ENCODE measurements around the gene SUPT5H. TPM values are rescaled to one million over a fixed set of nuclear protein-coding genes. Genes with fewer than 3 reads are reported as not detected.

Gene SUPT5H
- total and polyA plus RNA-seq, 2 of the 4 experiments (the other 2 are of a cell fraction): 75.3 to 116 TPM

DNA sequence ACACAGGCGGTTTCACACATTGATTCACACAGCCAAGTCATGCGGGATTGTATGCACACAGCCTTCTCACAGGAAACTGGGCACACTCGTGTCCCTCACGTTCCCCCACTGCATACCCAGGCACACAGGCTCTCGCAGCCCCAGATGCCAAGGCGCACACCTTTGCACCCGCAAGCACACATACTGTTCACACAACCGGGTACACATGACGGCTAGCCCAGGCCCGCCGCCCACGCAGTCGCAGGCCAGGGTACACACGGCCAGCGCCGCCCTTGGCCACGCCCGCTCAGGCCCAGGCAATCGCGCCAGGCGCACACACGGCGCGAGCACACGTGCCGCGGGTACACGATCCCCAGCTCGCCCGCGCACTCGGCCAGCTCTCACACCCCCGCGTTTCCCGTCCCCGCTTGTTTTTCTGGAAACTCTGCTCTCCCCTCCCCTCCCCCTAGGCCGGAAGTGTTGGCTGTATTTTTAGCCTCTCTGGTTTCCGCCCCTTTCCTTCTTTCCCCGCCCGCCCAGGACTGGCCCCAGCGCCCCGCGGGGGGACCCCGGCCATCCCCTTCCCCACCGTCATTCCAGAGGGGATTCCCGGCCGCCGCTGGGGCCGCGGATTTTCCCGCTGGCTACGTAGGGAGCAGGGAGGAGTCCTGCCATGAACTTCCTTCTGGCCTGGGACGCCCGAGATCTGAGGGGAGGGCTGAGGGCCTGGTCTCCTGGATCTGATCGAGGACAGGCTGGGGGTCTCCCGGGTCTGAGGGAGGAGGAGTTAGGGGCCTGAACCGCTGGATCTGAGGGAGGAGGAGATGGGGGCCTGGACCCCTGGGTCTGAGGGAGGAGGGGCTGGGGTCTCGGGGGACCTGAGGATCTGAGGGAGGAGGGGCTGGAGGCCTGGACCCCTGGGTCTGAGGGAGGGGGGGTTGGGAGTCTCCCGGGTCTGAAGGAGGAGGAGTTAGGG lies 42.8 kb upstream of the SUPT5H start (continued):
- TF ChIP-seq, protein P1, sequence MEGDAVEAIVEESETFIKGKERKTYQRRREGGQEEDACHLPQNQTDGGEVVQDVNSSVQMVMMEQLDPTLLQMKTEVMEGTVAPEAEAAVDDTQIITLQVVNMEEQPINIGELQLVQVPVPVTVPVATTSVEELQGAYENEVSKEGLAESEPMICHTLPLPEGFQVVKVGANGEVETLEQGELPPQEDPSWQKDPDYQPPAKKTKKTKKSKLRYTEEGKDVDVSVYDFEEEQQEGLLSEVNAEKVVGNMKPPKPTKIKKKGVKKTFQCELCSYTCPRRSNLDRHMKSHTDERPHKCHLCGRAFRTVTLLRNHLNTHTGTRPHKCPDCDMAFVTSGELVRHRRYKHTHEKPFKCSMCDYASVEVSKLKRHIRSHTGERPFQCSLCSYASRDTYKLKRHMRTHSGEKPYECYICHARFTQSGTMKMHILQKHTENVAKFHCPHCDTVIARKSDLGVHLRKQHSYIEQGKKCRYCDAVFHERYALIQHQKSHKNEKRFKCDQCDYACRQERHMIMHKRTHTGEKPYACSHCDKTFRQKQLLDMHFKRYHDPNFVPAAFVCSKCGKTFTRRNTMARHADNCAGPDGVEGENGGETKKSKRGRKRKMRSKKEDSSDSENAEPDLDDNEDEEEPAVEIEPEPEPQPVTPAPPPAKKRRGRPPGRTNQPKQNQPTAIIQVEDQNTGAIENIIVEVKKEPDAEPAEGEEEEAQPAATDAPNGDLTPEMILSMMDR (conservative IDR thresholded peaks at IDR 0.05; ENCODE audit: low read depth, low read length): no peak
- TF ChIP-seq MAZ (IDR thresholded peaks at IDR 0.05; ENCODE audit: borderline replicate concordance, low read depth, low read length): peak; percentile 65; the same call in 1 of the 2 replicates
